Measurements from ENCODE around the gene OR4F15. TPM values are rescaled to one million over a fixed set of nuclear protein-coding genes. Genes with fewer than 3 reads are reported as not detected.
"Not testable (repeated sequence)": the region's sequence is repeated elsewhere in the genome, so short reads cannot be mapped to it uniquely, and the experiment has no call there.

The OR4F15 gene
- not detected for total RNA-seq
- polyA plus RNA-seq (2013, experiment 1 of 2), result not detected
- polyA plus RNA-seq (2013, experiment 2 of 2), result not detected
- total RNA-seq, result 0 to 0.14 (median 0) reads per million in 172 experiments

- H3K4me3 Mint-ChIP-seq, result no peak within 1 kb of the TSS
- CTCF ChIA-PET, result no interaction called here
These were observed at the start of gene OR4F15 for GRCh38 chr15:101811902-101812301. Gene OR4F15, plus strand, starts transcription at chr15:101812202. Its CDS starts 5,985 bp downstream, at chr15:101818187.

GRCh38 chr15:101764669-101765339 lies 47.2 kb upstream of the OR4F15 start:
- H3K27me3 Mint-ChIP-seq; H3K36me3 Mint-ChIP-seq (ENCODE audit: low read depth); H3K36me3 ChIP-seq (ENCODE audit: insufficient read depth, low read length); H3K4me1 ChIP-seq (ENCODE audit: insufficient read depth, low read length); H3K4me1 Mint-ChIP-seq (ENCODE audit: low read depth); H3K27ac ChIP-seq (ENCODE audit: low read depth in 1 of 2, low read length in 2 of 2); POLR2A ChIA-PET; H3K4me3 ChIP-seq (ENCODE audit: low read length); H3K27ac Mint-ChIP-seq; DNase-seq; ATAC-seq (ENCODE audit: poor library complexity); H3K4me3 Mint-ChIP-seq; H3K27me3 ChIP-seq (ENCODE audit: control insufficient read depth in 1 of 2, insufficient read depth in 2 of 2, low read length in 2 of 2); intact Hi-C loops (cut with DNase I, micrococcal nuclease); CTCF ChIA-PET; H3K9me3 Mint-ChIP-seq: not testable (repeated sequence)
- peaks cover 0 to 19% of the 10 kb centered on the region in 2 experiments for H3K9me3 ChIP-seq (ENCODE audit: control insufficient read depth in 1 of 2, insufficient read depth in 1 of 2, low read length in 2 of 2)

More at GRCh38 chr15:101811902-101812301, at the start of gene OR4F15:
- H3K27ac ChIP-seq (ENCODE audit: low read depth in 1 of 2, low read length in 2 of 2), result no peak within 1 kb of the TSS
- POLR2A ChIA-PET, result no interaction called here
- Mint-ChIP-seq H3K27me3 (peaks cover 45% of the 10 kb centered on the region), H3K4me1 (ENCODE audit: low read depth) (no peaks in the 10 kb centered on the region), H3K36me3 (ENCODE audit: low read depth) (no peaks in the 10 kb centered on the region), H3K27ac (no peak within 1 kb of the TSS), H3K9me3 (no peaks in the 10 kb centered on the region)
- no peak within 1 kb of the TSS for H3K4me3 ChIP-seq (ENCODE audit: low read length)
- ATAC-seq (ENCODE audit: poor library complexity) (no peak), DNase-seq (no peak)
- H3K27me3 ChIP-seq (ENCODE audit: control insufficient read depth in 1 of 2, insufficient read depth in 2 of 2, low read length in 2 of 2), result peaks cover 0 to 21% of the 10 kb centered on the region in 2 experiments
- H3K9me3 ChIP-seq (ENCODE audit: control insufficient read depth in 1 of 2, insufficient read depth in 1 of 2, low read length in 2 of 2), result no peaks in the 10 kb centered on the region
- H3K4me1 ChIP-seq (ENCODE audit: insufficient read depth, low read length), result no peaks in the 10 kb centered on the region
- intact Hi-C loops (cut with DNase I, micrococcal nuclease), result no loop called here
- no peaks in the 10 kb centered on the region for H3K36me3 ChIP-seq (ENCODE audit: insufficient read depth, low read length)
- TF ChIP-seq CTCF (IDR thresholded peaks at IDR 0.05), result no peak

- H3K9me3 Mint-ChIP-seq; H3K4me1 ChIP-seq (ENCODE audit: insufficient read depth, low read length): not testable (repeated sequence)
These were observed 46.7 kb upstream of the OR4F15 start for GRCh38 chr15:101765340-101765671.

GRCh38 chr15:101765772-101766456 lies 46.1 kb upstream of the OR4F15 start:
- Histone ChIP-seq H3K27ac (ENCODE audit: low read depth in 1 of 2, low read length in 2 of 2) (no peak overlapping the region), H3K4me3 (ENCODE audit: low read length) (no peak overlapping the region), H3K4me1 (ENCODE audit: insufficient read depth, low read length) (no peaks in the 10 kb centered on the region), H3K9me3 (ENCODE audit: control insufficient read depth in 1 of 2, insufficient read depth in 1 of 2, low read length in 2 of 2) (peaks cover 0 to 19% of the 10 kb centered on the region in 2 experiments), H3K36me3 (ENCODE audit: insufficient read depth, low read length) (no peaks in the 10 kb centered on the region), H3K27me3 (ENCODE audit: control insufficient read depth in 1 of 2, insufficient read depth in 2 of 2, low read length in 2 of 2) (no peaks in the 10 kb centered on the region)
- CTCF ChIA-PET, result no interaction called here
- intact Hi-C loops (cut with DNase I, micrococcal nuclease), result no loop called here
- TF ChIP-seq CTCF (IDR thresholded peaks at IDR 0.05), result no peak
- POLR2A ChIA-PET, result no interaction called here
- H3K4me3 Mint-ChIP-seq, result no peak overlapping the region
- ATAC-seq (ENCODE audit: poor library complexity) (no peak), DNase-seq (no peak)
- no peaks in the 10 kb centered on the region for H3K27me3 Mint-ChIP-seq
- H3K9me3 Mint-ChIP-seq, result no peaks in the 10 kb centered on the region
- H3K36me3 Mint-ChIP-seq (ENCODE audit: low read depth), result no peaks in the 10 kb centered on the region
- H3K27ac Mint-ChIP-seq, result no peak overlapping the region
- no peaks in the 10 kb centered on the region for H3K4me1 Mint-ChIP-seq (ENCODE audit: low read depth)

More at GRCh38 chr15:101765340-101765671, 46.7 kb upstream of the OR4F15 start:
- DNase-seq; H3K27me3 ChIP-seq (ENCODE audit: control insufficient read depth in 1 of 2, insufficient read depth in 2 of 2, low read length in 2 of 2); H3K27ac ChIP-seq (ENCODE audit: low read depth in 1 of 2, low read length in 2 of 2); H3K36me3 ChIP-seq (ENCODE audit: insufficient read depth, low read length); H3K4me3 ChIP-seq (ENCODE audit: low read length); H3K4me1 Mint-ChIP-seq (ENCODE audit: low read depth); H3K27me3 Mint-ChIP-seq; H3K4me3 Mint-ChIP-seq; intact Hi-C loops (cut with DNase I, micrococcal nuclease); POLR2A ChIA-PET; CTCF ChIA-PET; ATAC-seq (ENCODE audit: poor library complexity); H3K36me3 Mint-ChIP-seq (ENCODE audit: low read depth); H3K27ac Mint-ChIP-seq: not testable (repeated sequence)
- H3K9me3 ChIP-seq (ENCODE audit: control insufficient read depth in 1 of 2, insufficient read depth in 1 of 2, low read length in 2 of 2), result peaks cover 0 to 19% of the 10 kb centered on the region in 2 experiments

GRCh38 chr15:101767083-101767640 lies 44.8 kb upstream of the OR4F15 start:
- H3K4me3 Mint-ChIP-seq; H3K36me3 Mint-ChIP-seq (ENCODE audit: low read depth); H3K27ac ChIP-seq (ENCODE audit: low read depth in 1 of 2, low read length in 2 of 2); H3K4me1 Mint-ChIP-seq (ENCODE audit: low read depth); intact Hi-C loops (cut with DNase I, micrococcal nuclease); POLR2A ChIA-PET; H3K27ac Mint-ChIP-seq; H3K27me3 Mint-ChIP-seq; H3K4me1 ChIP-seq (ENCODE audit: insufficient read depth, low read length); H3K4me3 ChIP-seq (ENCODE audit: low read length); H3K36me3 ChIP-seq (ENCODE audit: insufficient read depth, low read length); CTCF ChIA-PET; H3K9me3 Mint-ChIP-seq; DNase-seq; ATAC-seq (ENCODE audit: poor library complexity); H3K27me3 ChIP-seq (ENCODE audit: control insufficient read depth in 1 of 2, insufficient read depth in 2 of 2, low read length in 2 of 2): not testable (repeated sequence)
- peaks cover 0 to 19% of the 10 kb centered on the region in 2 experiments for H3K9me3 ChIP-seq (ENCODE audit: control insufficient read depth in 1 of 2, insufficient read depth in 1 of 2, low read length in 2 of 2)
